Activated effector memory CD4-positive, alpha-beta T cell treated with Interleukin-2 at 50 U/mL for 16 hours (primary cell): Measurements from ENCODE around the gene CAMTA1.
"Not testable (repeated sequence)": the region's sequence is repeated elsewhere in the genome, so short reads cannot be mapped to it uniquely, and the experiment has no call there.

Experiments
- DNase-seq: peaks from one replicate; pipeline ENCODE4 v3.0.0-alpha.2; 2020

CAMTA1 gene

GRCh38 chr1:6785318-6785727, at the start of gene CAMTA1:
CAMTA1 (plus strand) TSS chr1:6785454; CDS start chr1:6785531, 77 bp downstream.
- peak; percentile 99 for DNase-seq

GRCh38 chr1:6738987-6739676, 46.1 kb upstream of the CAMTA1 start:
- no peak for DNase-seq

GRCh38 chr1:6742676-6743188, 42.5 kb upstream of the CAMTA1 start:
- not testable (repeated sequence) for DNase-seq

GRCh38 chr1:6743189-6744101, 41.8 kb upstream of the CAMTA1 start:
- no peak for DNase-seq

GRCh38 chr1:6745073-6745472, 40.2 kb upstream of the CAMTA1 start:
- DNase-seq, result no peak

GRCh38 chr1:6747674-6748073, 37.6 kb upstream of the CAMTA1 start:
- DNase-seq, result no peak

GRCh38 chr1:6750490-6750889, 34.8 kb upstream of the CAMTA1 start:
- DNase-seq, result no peak

- no peak for DNase-seq
Observed at GRCh38 chr1:6753320-6754140, 31.7 kb upstream of the CAMTA1 start.

GRCh38 chr1:6756457-6756856, 28.8 kb upstream of the CAMTA1 start:
- DNase-seq, result no peak

GRCh38 chr1:6757719-6758435, 27.4 kb upstream of the CAMTA1 start:
- no peak for DNase-seq

- DNase-seq, result no peak
Observed at GRCh38 chr1:6761196-6761737, 24.0 kb upstream of the CAMTA1 start.

GRCh38 chr1:6762060-6762459, 23.2 kb upstream of the CAMTA1 start:
- DNase-seq, result no peak

GRCh38 chr1:6770751-6771440, 14.4 kb upstream of the CAMTA1 start:
- no peak for DNase-seq

GRCh38 chr1:6771441-6771769, 13.8 kb upstream of the CAMTA1 start:
- no peak for DNase-seq

GRCh38 chr1:6774381-6774780, 10.9 kb upstream of the CAMTA1 start:
- DNase-seq, result no peak

GRCh38 chr1:6775261-6776043, 9.8 kb upstream of the CAMTA1 start:
- no peak for DNase-seq

GRCh38 chr1:6776389-6776788, 8.9 kb upstream of the CAMTA1 start:
- DNase-seq, result no peak

- no peak for DNase-seq
Observed at GRCh38 chr1:6776895-6777294, 8.4 kb upstream of the CAMTA1 start.

- DNase-seq, result no peak
Observed at GRCh38 chr1:6777813-6778212, 7.4 kb upstream of the CAMTA1 start.

GRCh38 chr1:6779089-6779805, 6.0 kb upstream of the CAMTA1 start:
- DNase-seq, result no peak
